Testis (tissue), 2 donors: ENCODE measurements around the gene MEPCE.

Experiments used
- POLR2A ChIP-seq: fragments of 450-650 bp; IDR thresholded peaks from one replicate; pipeline ENCODE4 v1.6.1; 2017; ENCODE audit warnings: antibody characterized with exemption, mild to moderate bottlenecking, moderate library complexity
- TF ChIP-seq, protein P1 (sequence below), 3 experiments: fragments of 450-650 bp in 2 of 3; fragments of 200-600 bp in 1 of 3; sonication (generic) in 1 of 3; IDR thresholded peaks; one replicate each; pipeline ENCODE4 v1.5.1; 2016 to 2019; ENCODE audit warnings: antibody characterized with exemption in 3 of 3, mild to moderate bottlenecking in 2 of 3, moderate library complexity in 1 of 3

DNA sequence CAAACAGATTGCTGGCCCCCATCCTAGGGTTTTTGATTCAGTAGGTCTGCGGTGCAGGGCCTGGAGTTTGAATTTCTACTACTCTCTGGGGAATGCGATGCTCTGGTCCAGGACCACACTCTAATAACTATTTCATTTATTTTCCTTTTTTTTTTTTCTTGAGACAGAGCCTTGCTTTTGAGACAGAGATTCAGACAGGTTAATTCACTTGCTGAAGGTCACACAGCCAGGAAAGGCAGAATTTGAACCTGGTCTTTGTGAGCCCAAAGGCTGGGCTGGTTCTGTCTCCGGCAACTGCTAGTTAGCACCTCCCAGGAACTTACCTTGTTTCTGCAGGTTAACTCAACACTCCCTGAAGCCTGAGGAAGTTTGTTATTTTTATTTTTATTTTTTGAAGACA lies 22.9 kb downstream of the MEPCE start:
- TF ChIP-seq, protein P1, sequence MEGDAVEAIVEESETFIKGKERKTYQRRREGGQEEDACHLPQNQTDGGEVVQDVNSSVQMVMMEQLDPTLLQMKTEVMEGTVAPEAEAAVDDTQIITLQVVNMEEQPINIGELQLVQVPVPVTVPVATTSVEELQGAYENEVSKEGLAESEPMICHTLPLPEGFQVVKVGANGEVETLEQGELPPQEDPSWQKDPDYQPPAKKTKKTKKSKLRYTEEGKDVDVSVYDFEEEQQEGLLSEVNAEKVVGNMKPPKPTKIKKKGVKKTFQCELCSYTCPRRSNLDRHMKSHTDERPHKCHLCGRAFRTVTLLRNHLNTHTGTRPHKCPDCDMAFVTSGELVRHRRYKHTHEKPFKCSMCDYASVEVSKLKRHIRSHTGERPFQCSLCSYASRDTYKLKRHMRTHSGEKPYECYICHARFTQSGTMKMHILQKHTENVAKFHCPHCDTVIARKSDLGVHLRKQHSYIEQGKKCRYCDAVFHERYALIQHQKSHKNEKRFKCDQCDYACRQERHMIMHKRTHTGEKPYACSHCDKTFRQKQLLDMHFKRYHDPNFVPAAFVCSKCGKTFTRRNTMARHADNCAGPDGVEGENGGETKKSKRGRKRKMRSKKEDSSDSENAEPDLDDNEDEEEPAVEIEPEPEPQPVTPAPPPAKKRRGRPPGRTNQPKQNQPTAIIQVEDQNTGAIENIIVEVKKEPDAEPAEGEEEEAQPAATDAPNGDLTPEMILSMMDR (IDR thresholded peaks at IDR 0.05), result no peak
- no peak for TF ChIP-seq POLR2A
